Measurements from ENCODE around the gene ELMO1. TPM values are rescaled to one million over a fixed set of nuclear protein-coding genes. Genes with fewer than 3 reads are reported as not detected.
A peak's percentile ranks its signal among the peaks of the same experiment; 100 is the strongest.

ELMO1 gene, protein sequence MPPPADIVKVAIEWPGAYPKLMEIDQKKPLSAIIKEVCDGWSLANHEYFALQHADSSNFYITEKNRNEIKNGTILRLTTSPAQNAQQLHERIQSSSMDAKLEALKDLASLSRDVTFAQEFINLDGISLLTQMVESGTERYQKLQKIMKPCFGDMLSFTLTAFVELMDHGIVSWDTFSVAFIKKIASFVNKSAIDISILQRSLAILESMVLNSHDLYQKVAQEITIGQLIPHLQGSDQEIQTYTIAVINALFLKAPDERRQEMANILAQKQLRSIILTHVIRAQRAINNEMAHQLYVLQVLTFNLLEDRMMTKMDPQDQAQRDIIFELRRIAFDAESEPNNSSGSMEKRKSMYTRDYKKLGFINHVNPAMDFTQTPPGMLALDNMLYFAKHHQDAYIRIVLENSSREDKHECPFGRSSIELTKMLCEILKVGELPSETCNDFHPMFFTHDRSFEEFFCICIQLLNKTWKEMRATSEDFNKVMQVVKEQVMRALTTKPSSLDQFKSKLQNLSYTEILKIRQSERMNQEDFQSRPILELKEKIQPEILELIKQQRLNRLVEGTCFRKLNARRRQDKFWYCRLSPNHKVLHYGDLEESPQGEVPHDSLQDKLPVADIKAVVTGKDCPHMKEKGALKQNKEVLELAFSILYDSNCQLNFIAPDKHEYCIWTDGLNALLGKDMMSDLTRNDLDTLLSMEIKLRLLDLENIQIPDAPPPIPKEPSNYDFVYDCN
- 112 and 117 TPM in 2 replicates for total RNA-seq

DNA sequence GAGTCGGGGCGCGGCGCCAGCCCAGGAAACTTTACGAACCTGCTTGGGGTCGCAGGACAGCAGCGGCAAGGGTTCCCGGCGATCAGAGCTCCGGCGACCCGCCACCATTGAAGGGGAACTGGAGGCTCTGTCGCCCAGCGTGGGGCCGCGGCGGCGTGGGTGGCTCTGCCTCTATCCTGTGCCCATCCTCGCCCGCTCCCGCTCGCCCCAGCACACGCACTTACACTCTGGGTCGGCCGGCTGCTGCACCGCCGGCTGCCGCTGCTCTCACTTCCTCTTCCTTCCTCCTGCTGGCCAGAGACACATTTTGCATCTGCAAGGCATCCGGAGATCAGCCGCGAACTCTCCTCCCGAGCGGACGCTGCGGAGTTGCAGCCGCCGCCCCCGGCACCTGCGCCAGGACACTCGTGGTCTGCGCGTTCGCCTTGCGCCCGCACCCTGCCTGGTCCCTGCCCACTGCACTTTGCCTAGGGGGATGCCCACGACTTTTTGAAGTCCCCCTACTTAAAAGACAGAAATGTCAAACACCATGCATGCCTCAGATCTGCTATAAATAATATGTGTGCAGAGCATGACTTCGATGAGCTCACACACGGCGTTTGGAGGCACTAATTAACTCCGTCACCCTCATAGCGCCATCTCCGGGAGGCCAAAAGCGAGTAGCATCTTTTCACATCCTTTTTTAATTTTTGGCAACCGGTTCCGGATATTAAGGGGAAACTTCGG lies at the start of gene ELMO1:
Gene ELMO1 (minus strand): TSS at position 229 of the 726 bp plus-strand sequence. CDS start 106,174 bp downstream, outside the sequence.
- DNase-seq (ENCODE audit: low spot score) = peak; percentile 79
- Mint-ChIP-seq H3K36me3 (ENCODE audit: low read depth) (peaks cover 13% of the 10 kb centered on the region), H3K4me1 (ENCODE audit: low read depth) (peaks cover 32% of the 10 kb centered on the region), H3K9me3 (no peaks in the 10 kb centered on the region), H3K27ac (peak within 1 kb of the TSS; percentile 98), H3K27me3 (ENCODE audit: low read depth) (peaks cover 13% of the 10 kb centered on the region), H3K4me3 (ENCODE audit: low read depth) (peak within 1 kb of the TSS; percentile 97)
- intact Hi-C loops (cut with micrococcal nuclease) = loop anchor here (1.0 to 10.0 kb wide), 6 partner anchors 7 to 384 kb away; no protein-coding TSS in a partner anchor

DNA sequence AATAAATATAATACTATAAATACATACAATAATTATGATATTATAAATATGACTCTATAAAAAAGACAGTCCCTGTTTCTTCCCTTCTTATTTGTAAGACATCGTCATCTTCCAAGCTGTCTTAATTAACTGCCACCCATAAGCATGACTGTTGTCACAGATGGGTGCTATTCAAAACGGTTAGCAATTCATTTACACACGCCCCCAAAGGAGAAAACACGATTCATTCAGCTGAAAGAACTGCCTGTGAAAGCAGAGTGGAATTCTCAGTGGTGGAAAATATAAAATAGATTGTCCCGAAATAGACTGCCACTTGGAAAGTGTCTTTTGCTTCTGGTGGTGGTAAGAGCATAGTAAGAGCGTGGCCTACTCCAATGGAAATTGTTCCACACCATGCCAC lies 48.9 kb upstream of the ELMO1 start:
- Mint-ChIP-seq H3K4me3 (ENCODE audit: low read depth) (no peak overlapping the region), H3K4me1 (ENCODE audit: low read depth) (peaks cover 11% of the 10 kb centered on the region), H3K9me3 (no peaks in the 10 kb centered on the region), H3K36me3 (ENCODE audit: low read depth) (no peaks in the 10 kb centered on the region), H3K27ac (no peak overlapping the region), H3K27me3 (ENCODE audit: low read depth) (peaks cover 5% of the 10 kb centered on the region)
- intact Hi-C loops (cut with micrococcal nuclease) = loop anchor here (5.0 to 10.0 kb wide), 3 partner anchors 145 to 290 kb away; no protein-coding TSS in a partner anchor
- no peak for DNase-seq (ENCODE audit: low spot score)

DNA sequence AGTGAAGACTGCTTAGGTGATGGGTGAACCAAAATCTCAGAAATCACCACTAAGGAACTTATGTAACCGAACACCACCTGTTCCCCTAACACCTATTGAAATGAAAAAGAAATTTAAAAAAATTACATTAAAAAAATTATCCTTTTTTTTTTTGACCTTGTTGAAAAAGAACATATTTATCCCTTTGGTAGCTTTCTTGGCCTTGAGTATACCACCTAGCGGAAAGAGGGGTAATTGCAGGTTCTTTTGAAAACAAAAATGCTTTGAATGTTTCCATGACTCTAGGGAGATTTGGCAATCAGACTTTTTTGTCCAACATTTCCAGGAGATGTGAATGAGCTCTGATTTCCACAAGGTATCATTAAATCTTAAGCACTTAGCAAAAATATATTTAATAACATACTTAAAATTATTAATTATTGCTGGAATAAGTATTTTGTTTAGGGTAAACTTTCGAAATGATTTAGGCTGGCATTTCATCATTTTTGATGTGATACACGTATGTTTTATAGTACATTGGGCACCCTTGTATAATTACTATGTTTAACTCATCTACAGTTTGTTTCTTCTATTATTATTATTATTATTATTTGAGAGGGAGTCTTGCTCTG lies 47.0 kb upstream of the ELMO1 start:
- Mint-ChIP-seq H3K4me1 (ENCODE audit: low read depth) (peaks cover 11% of the 10 kb centered on the region), H3K9me3 (no peaks in the 10 kb centered on the region), H3K4me3 (ENCODE audit: low read depth) (no peak overlapping the region), H3K27me3 (ENCODE audit: low read depth) (no peaks in the 10 kb centered on the region), H3K36me3 (ENCODE audit: low read depth) (no peaks in the 10 kb centered on the region), H3K27ac (no peak overlapping the region)
- DNase-seq (ENCODE audit: low spot score) = no peak
- intact Hi-C loops (cut with micrococcal nuclease) = loop anchor here (5.0 to 10.0 kb wide), 3 partner anchors 143 to 288 kb away; no protein-coding TSS in a partner anchor

- Mint-ChIP-seq H3K4me1 (ENCODE audit: low read depth) (peaks cover 11% of the 10 kb centered on the region), H3K4me3 (ENCODE audit: low read depth) (no peak overlapping the region), H3K27ac (no peak overlapping the region), H3K36me3 (ENCODE audit: low read depth) (no peaks in the 10 kb centered on the region), H3K9me3 (no peaks in the 10 kb centered on the region), H3K27me3 (ENCODE audit: low read depth) (no peaks in the 10 kb centered on the region)
- intact Hi-C loops (cut with micrococcal nuclease) = loop anchor here (5.0 to 10.0 kb wide), 3 partner anchors 143 to 288 kb away; no protein-coding TSS in a partner anchor
- no peak for DNase-seq (ENCODE audit: low spot score)
These were observed 46.3 kb upstream of the ELMO1 start for GRCh38 chr7:37494926-37495325.

GRCh38 chr7:37493810-37494209 lies 45.1 kb upstream of the ELMO1 start:
- Mint-ChIP-seq H3K27ac (no peak overlapping the region), H3K4me1 (ENCODE audit: low read depth) (peaks cover 11% of the 10 kb centered on the region), H3K9me3 (no peaks in the 10 kb centered on the region), H3K4me3 (ENCODE audit: low read depth) (no peak overlapping the region), H3K36me3 (ENCODE audit: low read depth) (no peaks in the 10 kb centered on the region), H3K27me3 (ENCODE audit: low read depth) (no peaks in the 10 kb centered on the region)
- no peak for DNase-seq (ENCODE audit: low spot score)
- intact Hi-C loops (cut with micrococcal nuclease) = loop anchor here (10.0 kb wide), 1 partner anchor 259 kb away; no protein-coding TSS in a partner anchor

GRCh38 chr7:37493123-37493522 lies 44.5 kb upstream of the ELMO1 start:
- DNase-seq (ENCODE audit: low spot score) = no peak
- intact Hi-C loops (cut with micrococcal nuclease) = loop anchor here (10.0 kb wide), 1 partner anchor 258 kb away; no protein-coding TSS in a partner anchor
- Mint-ChIP-seq H3K4me1 (ENCODE audit: low read depth) (peaks cover 11% of the 10 kb centered on the region), H3K27me3 (ENCODE audit: low read depth) (no peaks in the 10 kb centered on the region), H3K4me3 (ENCODE audit: low read depth) (no peak overlapping the region), H3K27ac (no peak overlapping the region), H3K36me3 (ENCODE audit: low read depth) (no peaks in the 10 kb centered on the region), H3K9me3 (peaks cover 7% of the 10 kb centered on the region)

DNA sequence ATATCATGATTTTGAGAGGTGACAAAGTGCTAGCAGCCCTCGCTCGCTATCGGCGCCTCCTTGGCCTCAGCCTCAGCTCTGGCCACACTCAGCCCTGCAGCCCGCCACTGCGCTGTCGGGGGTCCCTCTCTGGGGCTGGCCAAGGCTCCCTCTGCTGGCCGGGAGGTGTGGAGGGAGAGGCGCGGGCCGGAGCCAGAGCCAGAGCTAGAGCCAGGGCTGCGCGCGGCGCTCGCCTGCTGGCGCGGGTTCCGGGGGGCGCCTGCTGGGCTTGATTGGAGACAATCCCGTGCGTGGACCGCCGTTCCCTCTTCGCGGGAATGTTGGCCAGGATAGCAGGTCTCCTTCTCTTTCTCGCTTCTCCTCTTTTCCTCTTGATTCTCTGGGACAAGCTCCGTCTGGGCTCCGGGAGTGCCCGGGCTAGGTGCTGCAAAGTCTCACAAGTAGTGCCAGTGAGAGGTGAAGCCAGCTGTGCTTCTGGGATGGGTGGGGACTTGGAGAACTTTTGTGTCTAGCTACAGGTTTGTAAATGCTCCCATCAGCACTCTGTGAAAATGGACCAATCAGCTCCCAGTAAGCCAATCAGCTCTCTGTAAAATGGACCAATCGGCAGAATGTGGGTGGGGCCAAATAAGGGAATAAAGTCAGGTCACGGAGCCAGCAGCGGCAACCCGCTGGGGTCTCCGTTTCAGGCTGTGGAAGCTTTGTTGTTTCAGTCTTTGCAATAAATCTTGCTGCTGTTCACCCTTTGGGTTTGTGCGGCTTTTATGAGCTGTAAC lies 43.4 kb upstream of the ELMO1 start:
- H3K9me3 Mint-ChIP-seq = peaks cover 14% of the 10 kb centered on the region
- DNase-seq (ENCODE audit: low spot score) = no peak
- no peaks in the 10 kb centered on the region for H3K36me3 Mint-ChIP-seq (ENCODE audit: low read depth)
- intact Hi-C loops (cut with micrococcal nuclease) = loop anchor here (10.0 kb wide), 1 partner anchor 257 kb away; no protein-coding TSS in a partner anchor
- H3K4me3 Mint-ChIP-seq (ENCODE audit: low read depth) = no peak overlapping the region
- H3K4me1 Mint-ChIP-seq (ENCODE audit: low read depth) = peaks cover 11% of the 10 kb centered on the region
- H3K27me3 Mint-ChIP-seq (ENCODE audit: low read depth) = no peaks in the 10 kb centered on the region
- no peak overlapping the region for H3K27ac Mint-ChIP-seq

GRCh38 chr7:37489703-37490102 lies 41.0 kb upstream of the ELMO1 start:
- H3K9me3 Mint-ChIP-seq = peaks cover 14% of the 10 kb centered on the region
- DNase-seq (ENCODE audit: low spot score) = no peak
- intact Hi-C loops (cut with micrococcal nuclease) = loop anchor here (10.0 kb wide), 1 partner anchor 255 kb away; no protein-coding TSS in a partner anchor
- peaks cover 5% of the 10 kb centered on the region for H3K4me1 Mint-ChIP-seq (ENCODE audit: low read depth)
- H3K27ac Mint-ChIP-seq = no peak overlapping the region
- H3K36me3 Mint-ChIP-seq (ENCODE audit: low read depth) = no peaks in the 10 kb centered on the region
- H3K4me3 Mint-ChIP-seq (ENCODE audit: low read depth) = no peak overlapping the region
- H3K27me3 Mint-ChIP-seq (ENCODE audit: low read depth) = no peaks in the 10 kb centered on the region

DNA sequence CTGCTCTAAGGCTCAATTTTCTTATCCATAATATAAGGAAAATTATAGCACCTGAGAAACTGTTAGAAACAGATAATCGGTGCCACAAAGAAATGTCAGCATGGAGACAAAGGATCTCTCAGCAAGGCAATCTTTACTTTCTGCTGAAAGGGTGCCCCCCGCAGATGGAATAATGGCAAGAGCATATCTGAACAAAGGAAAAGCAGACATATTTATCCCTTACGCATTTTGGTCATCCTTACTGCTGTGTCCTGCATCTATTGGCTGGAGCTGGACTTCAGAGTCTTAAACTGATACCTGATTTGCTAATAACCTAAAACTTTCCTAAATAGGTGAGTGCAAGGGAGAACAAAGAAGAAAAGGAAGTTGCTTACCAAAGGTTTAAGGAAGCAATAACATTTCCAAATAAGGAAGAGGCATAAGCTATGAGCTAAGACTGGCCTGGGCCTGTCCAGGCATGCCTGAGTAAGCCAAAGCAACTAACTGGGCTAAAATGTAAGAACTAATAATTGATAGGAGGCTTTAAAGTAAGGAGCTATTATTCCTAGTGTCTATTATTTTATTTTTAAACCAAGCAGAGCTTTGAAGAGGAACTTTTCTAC lies 39.6 kb upstream of the ELMO1 start:
- intact Hi-C loops (cut with micrococcal nuclease) = no loop called here
- H3K27me3 Mint-ChIP-seq (ENCODE audit: low read depth) = peaks cover 6% of the 10 kb centered on the region
- DNase-seq (ENCODE audit: low spot score) = no peak
- no peaks in the 10 kb centered on the region for H3K4me1 Mint-ChIP-seq (ENCODE audit: low read depth)
- H3K27ac Mint-ChIP-seq = no peak overlapping the region
- no peaks in the 10 kb centered on the region for H3K36me3 Mint-ChIP-seq (ENCODE audit: low read depth)
- no peak overlapping the region for H3K4me3 Mint-ChIP-seq (ENCODE audit: low read depth)
- H3K9me3 Mint-ChIP-seq = peaks cover 14% of the 10 kb centered on the region

DNA sequence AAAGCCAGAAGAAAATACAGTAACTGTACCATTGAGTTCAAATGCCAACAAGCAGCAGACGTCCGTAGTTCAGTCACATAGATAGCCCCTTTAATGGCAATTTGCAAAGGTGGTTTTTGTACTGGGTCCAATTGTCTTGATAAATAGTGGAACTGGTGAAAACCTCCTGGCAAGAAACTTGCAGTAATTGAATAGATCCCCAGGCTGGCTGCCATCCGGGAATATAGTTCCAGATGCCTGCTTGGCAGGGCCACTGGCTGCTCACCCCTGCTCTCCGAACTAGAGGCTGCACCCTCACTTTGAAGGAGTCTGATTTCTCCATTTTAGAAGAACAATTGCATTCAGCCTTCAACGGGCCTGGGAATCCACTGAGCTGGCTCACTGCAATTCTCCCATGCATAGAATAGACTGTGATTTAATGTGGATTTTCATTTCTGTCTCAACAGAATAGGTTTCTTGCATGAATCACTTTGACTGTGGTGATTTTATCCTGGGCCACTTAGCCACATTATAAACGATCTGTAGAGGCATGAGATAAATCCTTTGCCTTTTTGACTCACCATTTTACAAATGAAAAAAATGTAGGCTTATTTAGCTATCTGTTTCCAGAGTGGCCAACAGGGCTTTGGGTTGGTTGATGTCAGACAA lies 35.9 kb upstream of the ELMO1 start:
- no peak for DNase-seq (ENCODE audit: low spot score)
- Mint-ChIP-seq H3K27me3 (ENCODE audit: low read depth) (peaks cover 22% of the 10 kb centered on the region), H3K36me3 (ENCODE audit: low read depth) (no peaks in the 10 kb centered on the region), H3K27ac (no peak overlapping the region), H3K4me1 (ENCODE audit: low read depth) (no peaks in the 10 kb centered on the region), H3K9me3 (peaks cover 14% of the 10 kb centered on the region), H3K4me3 (ENCODE audit: low read depth) (no peak overlapping the region)
- intact Hi-C loops (cut with micrococcal nuclease) = no loop called here

DNA sequence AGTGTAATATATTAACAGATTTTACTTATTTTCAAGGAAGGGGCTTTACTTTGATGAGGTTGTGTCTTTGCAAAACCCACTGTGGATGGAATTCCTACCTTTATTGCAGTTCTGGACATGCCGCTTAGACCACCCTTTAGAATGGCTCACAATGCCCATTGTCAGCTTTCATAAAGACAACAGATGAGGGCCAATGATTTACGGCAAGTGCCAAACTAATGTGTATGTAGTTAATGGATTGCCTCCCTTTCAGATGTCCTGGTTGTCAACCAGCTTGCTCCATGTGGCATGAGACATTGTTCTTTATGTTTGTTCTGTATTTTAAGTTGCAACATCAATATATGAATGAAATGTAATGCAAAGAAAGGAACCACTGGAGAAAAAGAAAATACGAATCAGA lies 35.0 kb upstream of the ELMO1 start:
- intact Hi-C loops (cut with micrococcal nuclease) = no loop called here
- DNase-seq (ENCODE audit: low spot score) = no peak
- Mint-ChIP-seq H3K36me3 (ENCODE audit: low read depth) (no peaks in the 10 kb centered on the region), H3K27me3 (ENCODE audit: low read depth) (peaks cover 26% of the 10 kb centered on the region), H3K27ac (no peak overlapping the region), H3K9me3 (peaks cover 16% of the 10 kb centered on the region), H3K4me1 (ENCODE audit: low read depth) (no peaks in the 10 kb centered on the region), H3K4me3 (ENCODE audit: low read depth) (no peak overlapping the region)
